OCI-LY7 (cell line): ENCODE data around the gene MRPL41. TPM values are rescaled to one million over a fixed set of nuclear protein-coding genes. Genes with fewer than 3 reads are reported as not detected.

Source experiments
- BruUV-seq: library from RNA; stranded (reverse); fragments of 400-500 nt; replicated peaks from 2 replicates; lab custom pipeline; 2021; lab: Mats Ljungman, UMichigan
- CTCF ChIA-PET: fragments of 300-600 bp; sonication (Branson Sonifier 250); formaldehyde crosslinking; loops from one replicate; lab custom pipeline; 2022; ENCODE audit warnings: antibody characterized with exemption; ENCODE audit not compliant: unreplicated experiment; lab: Charles Lee
- POLR2A ChIA-PET: fragments of 300-600 bp; sonication (Branson Sonifier 250); formaldehyde crosslinking; loops from one replicate; lab custom pipeline; 2022; ENCODE audit warnings: antibody characterized with exemption; lab: Charles Lee
- DNase-seq: peaks from one replicate; pipeline ENCODE4 v3.0.0-alpha.2; 2015; ENCODE audit warnings: low spot score
- H2AFZ ChIP-seq: fragments of 200-600 bp; sonication (generic), shearing (Covaris generic); 2 replicates; pipeline ENCODE4 v1.6.1; 2014; ENCODE audit warnings: mild to moderate bottlenecking, antibody characterized with exemption, low read length, moderate library complexity
- H3K27ac ChIP-seq: fragments of 200-600 bp; sonication (generic); 2 replicates; pipeline ENCODE4 v1.5.1; 2014; ENCODE audit warnings: mixed run types, low read depth, mild to moderate bottlenecking, moderate library complexity, low read length, inconsistent platforms; ENCODE audit not compliant: poor library complexity, severe bottlenecking
- H3K36me3 ChIP-seq: fragments of 200-600 bp; sonication (generic); 2 replicates; pipeline ENCODE4 v1.6.1; 2014; ENCODE audit warnings: mild to moderate bottlenecking, antibody characterized with exemption, low read length, moderate library complexity, mixed read lengths; ENCODE audit not compliant: insufficient read depth
- H3K4me1 ChIP-seq: fragments of 200-600 bp; sonication (generic); 2 replicates; pipeline ENCODE4 v1.5.1; 2014; ENCODE audit warnings: mild to moderate bottlenecking, low read length; ENCODE audit not compliant: insufficient read depth, poor library complexity, severe bottlenecking
- H3K4me2 ChIP-seq: fragments of 200-600 bp; sonication (generic); 2 replicates; pipeline ENCODE4 v1.6.1; 2014; ENCODE audit warnings: mild to moderate bottlenecking, low read length
- H3K4me3 ChIP-seq: fragments of 200-600 bp; sonication (generic); 2 replicates; pipeline ENCODE4 v1.5.1; 2014; ENCODE audit warnings: mild to moderate bottlenecking, low read depth, low read length; ENCODE audit not compliant: poor library complexity, severe bottlenecking
- H3K79me2 ChIP-seq: fragments of 200-600 bp; sonication (generic); 2 replicates; pipeline ENCODE4 v1.6.1; 2016; ENCODE audit warnings: low read depth, mild to moderate bottlenecking, low read length, moderate library complexity, mixed read lengths; ENCODE audit not compliant: insufficient read depth
- H3K9me2 ChIP-seq: fragments of 200-600 bp; sonication (generic); 2 replicates; pipeline ENCODE4 v1.6.1; 2016; ENCODE audit warnings: mild to moderate bottlenecking, low read length, mixed read lengths; ENCODE audit not compliant: insufficient read depth
- H3K9me3 ChIP-seq: fragments of 200-600 bp; sonication (generic); 2 replicates; pipeline ENCODE4 v1.6.1; 2014; ENCODE audit warnings: mild to moderate bottlenecking, mixed run types, low read length, mixed read lengths
- H4K20me1 ChIP-seq: fragments of 200-600 bp; sonication (generic); 2 replicates; pipeline ENCODE4 v1.6.1; 2014; ENCODE audit warnings: mild to moderate bottlenecking, antibody characterized with exemption, low read length, moderate library complexity, mixed read lengths; ENCODE audit not compliant: insufficient read depth
- CTCF ChIP-seq: fragments of 200-600 bp; sonication (generic); conservative IDR thresholded peaks from 2 replicates; pipeline ENCODE4 v1.5.1; 2014; ENCODE audit warnings: mild to moderate bottlenecking, antibody characterized with exemption, low read length, moderate library complexity, mixed read lengths
- EZH2phosphoT487 ChIP-seq: fragments of 200-600 bp; sonication (generic); IDR thresholded peaks from 2 replicates; pipeline ENCODE4 v1.6.1; 2018; ENCODE audit warnings: low read depth, borderline replicate concordance, mild to moderate bottlenecking, mixed run types, antibody characterized with exemption, low read length, moderate library complexity, mixed read lengths
- intact Hi-C: fragments of 100-400 bp; cut with micrococcal nuclease; formaldehyde crosslinking; loops from one replicate; pipeline ENCODE4 v1.10.0; 2022; ENCODE audit not compliant: unreplicated experiment
- total RNA-seq, 2 experiments: library from RNA; depleted of rRNA in 1 of 2; stranded (reverse); fragments of >200 nt in 1 of 2; shearing (Covaris generic) in 1 of 2; gene quantifications; 2 replicates each; pipeline ENCODE4 v1.2.3, GENCODE V29; 2014 to 2022

Gene MRPL41
- total RNA-seq, 2 experiments from 2014 or later: 26.4 to 34.8 TPM

- H3K9me2 ChIP-seq: no peaks in the 10 kb centered on the region
- intact Hi-C loops: no loop called here
- no TSS peak for BruUV-seq
These were observed 30.9 kb upstream of the MRPL41 start for GRCh38 chr9:137520614-137521404.

GRCh38 chr9:137521405-137521985, 30.2 kb upstream of the MRPL41 start:
- H3K79me2 ChIP-seq: no peaks in the 10 kb centered on the region
- no peak overlapping the region for H3K4me2 ChIP-seq
- DNase-seq: no peak
- no peak overlapping the region for H3K4me3 ChIP-seq
- no TSS peak for BruUV-seq
- H2AFZ ChIP-seq: no peak overlapping the region
- no peaks in the 10 kb centered on the region for H3K36me3 ChIP-seq
- TF ChIP-seq CTCF: no peak
- TF ChIP-seq EZH2phosphoT487: no peak
- H3K27ac ChIP-seq: no peak overlapping the region
- no peaks in the 10 kb centered on the region for H3K9me2 ChIP-seq
- no peaks in the 10 kb centered on the region for H3K9me3 ChIP-seq
- ChIA-PET CTCF (no interaction called here), POLR2A (no interaction called here)
- H4K20me1 ChIP-seq: no peaks in the 10 kb centered on the region
- intact Hi-C loops: no loop called here
- H3K4me1 ChIP-seq: no peaks in the 10 kb centered on the region

More at GRCh38 chr9:137520614-137521404, 30.9 kb upstream of the MRPL41 start:
- Histone ChIP-seq H3K9me3 (no peaks in the 10 kb centered on the region), H3K36me3 (no peaks in the 10 kb centered on the region), H3K4me3 (no peak overlapping the region), H3K4me1 (no peaks in the 10 kb centered on the region), H4K20me1 (no peaks in the 10 kb centered on the region), H2AFZ (no peak overlapping the region), H3K27ac (no peak overlapping the region), H3K79me2 (no peaks in the 10 kb centered on the region), H3K4me2 (no peak overlapping the region)
- no peak for DNase-seq
- ChIA-PET POLR2A (interaction anchor here (0.6 kb wide), 1 partner anchor 216 kb away, joined by 3 read pairs; no protein-coding TSS in a partner anchor), CTCF (no interaction called here)
- TF ChIP-seq EZH2phosphoT487 (no peak), CTCF (no peak)
